GM12878 (cell line): ENCODE measurements around the gene SRL. TPM values are rescaled to one million over a fixed set of nuclear protein-coding genes. Genes with fewer than 3 reads are reported as not detected.

Experiments used
- ATAC-seq: fragments of 200-7000 bp; cut with Tn5 transposase; 3 replicates; pipeline ENCODE4 v1.9.1; 2020; ENCODE audit warnings: mild to moderate bottlenecking, moderate library complexity
- BruUV-seq: library from RNA; stranded (reverse); fragments of 400-500 nt; replicated peaks from 2 replicates; lab custom pipeline; 2021; lab: Mats Ljungman, UMichigan
- CTCF ChIA-PET: fragments of 300-600 bp; sonication (Branson Sonifier 250); formaldehyde crosslinking; extraction: SDS; loops from one replicate; lab custom pipeline; 2021; ENCODE audit warnings: inconsistent platforms; lab: Yijun Ruan, JAX
- POLR2A ChIA-PET: fragments of 350-600 bp; formaldehyde crosslinking; extraction: SDS; loops from one replicate; lab custom pipeline; 2021; ENCODE audit warnings: inconsistent platforms; lab: Charles Lee
- RAD21 ChIA-PET: fragments of 300-600 bp; sonication (Branson Sonifier 250); formaldehyde crosslinking; loops from one replicate; lab custom pipeline; 2023; ENCODE audit warnings: antibody characterized with exemption; ENCODE audit not compliant: unreplicated experiment; lab: Charles Lee
- SMC1A ChIA-PET: fragments of 300-600 bp; sonication (Branson Sonifier 250); formaldehyde crosslinking; loops from one replicate; lab custom pipeline; 2023; ENCODE audit not compliant: unreplicated experiment, uncharacterized antibody; lab: Charles Lee
- DNase-seq: peaks from one replicate; pipeline ENCODE4 v3.0.0-alpha.2; 2011; ENCODE audit warnings: low read depth, low spot score
- FAIRE-seq: peaks from 3 replicates; lab custom pipeline; 2011; peaks lifted over from hg19 to GRCh38; lab: Jason Lieb, UNC
- H2AFZ ChIP-seq: 2 replicates; pipeline ENCODE4 v1.6.0; 2011; ENCODE audit warnings: low read depth, low read length, control low read depth; ENCODE audit not compliant: control insufficient read depth
- H3K27ac ChIP-seq: 2 replicates; pipeline ENCODE4 v1.5.1; 2011; ENCODE audit warnings: control low read depth; ENCODE audit not compliant: control insufficient read depth, insufficient read depth
- H3K27me3 ChIP-seq, 2 experiments: replicated peaks in 1 of 2; 2 replicates each; pipeline versions ENCODE4 v1.6.0 to v1.6.1; 2011; ENCODE audit warnings: low read length in 1 of 2; ENCODE audit not compliant: control insufficient read depth in 2 of 2, insufficient read depth in 2 of 2
- H3K36me3 ChIP-seq, 2 experiments: 2 replicates each; pipeline ENCODE4 v1.5.1; 2011; ENCODE audit warnings: low read length in 1 of 2; ENCODE audit not compliant: control insufficient read depth in 2 of 2, insufficient read depth in 2 of 2
- H3K4me1 ChIP-seq: 2 replicates; pipeline ENCODE4 v1.6.1; 2011; ENCODE audit warnings: mild to moderate bottlenecking, low read length, moderate library complexity, mixed read lengths; ENCODE audit not compliant: control insufficient read depth, insufficient read depth
- H3K4me2 ChIP-seq: 2 replicates; pipeline ENCODE4 v1.6.0; 2011; ENCODE audit warnings: control low read depth; ENCODE audit not compliant: control insufficient read depth, insufficient read depth
- H3K4me3 ChIP-seq: fragments of 200-600 bp; sonication (generic); 2 replicates; pipeline ENCODE4 v1.5.1; 2016
- H3K79me2 ChIP-seq: 2 replicates; pipeline ENCODE4 v1.6.0; 2011; ENCODE audit warnings: low read length; ENCODE audit not compliant: control insufficient read depth, insufficient read depth
- H3K9ac ChIP-seq: 2 replicates; pipeline ENCODE4 v1.8.0; 2011; ENCODE audit warnings: low read length, control low read depth, mixed read lengths; ENCODE audit not compliant: control insufficient read depth, insufficient read depth
- H3K9me3 ChIP-seq: replicated peaks from 3 replicates; pipeline ENCODE4 v1.5.1; 2011; ENCODE audit warnings: mild to moderate bottlenecking, low read length; ENCODE audit not compliant: control insufficient read depth, insufficient read depth
- H4K20me1 ChIP-seq: 2 replicates; pipeline ENCODE4 v1.6.0; 2011; ENCODE audit not compliant: control insufficient read depth, insufficient read depth
- EZH2 ChIP-seq: IDR thresholded peaks from 2 replicates; pipeline ENCODE4 v1.6.1; 2012; ENCODE audit warnings: low read depth, mild to moderate bottlenecking, control low read depth, inconsistent platforms, low read length, borderline replicate concordance; ENCODE audit not compliant: control insufficient read depth
- NBN ChIP-seq: fragments of 450-650 bp; IDR thresholded peaks from 2 replicates; pipeline ENCODE4 v1.6.1; 2016
- NRF1 ChIP-seq: conservative IDR thresholded peaks from 2 replicates; pipeline ENCODE4 v1.6.1; 2011; ENCODE audit warnings: mild to moderate bottlenecking, low read depth, low read length, improper control_type of control experiment
- RBBP5 ChIP-seq: fragments of 200-600 bp; sonication (generic); conservative IDR thresholded peaks from 2 replicates; pipeline ENCODE4 v1.6.1; 2016
- ZNF384 ChIP-seq: IDR thresholded peaks from 2 replicates; pipeline ENCODE4 v1.6.1; 2012; ENCODE audit warnings: low read depth, mild to moderate bottlenecking, low read length, improper control_type of control experiment, borderline replicate concordance
- WGBS: methylation state at CpG from one replicate; pipeline ENCODE4 v1.1.6; 2016; ENCODE audit warnings: low lambda C conversion rate; ENCODE audit not compliant: insufficient replicate concordance, insufficient coverage; ENCODE audit errors: missing lambda C conversion rate; 5-methylcytosine and 5-hydroxymethylcytosine counted together
- in situ Hi-C: fragments of 300-500 bp; cut with MboI; formaldehyde crosslinking; loops from 9 replicates; pipeline ENCODE4 v1.14.3; 2018; ENCODE audit warnings: mixed read lengths
- intact Hi-C: fragments of 100-400 bp; cut with micrococcal nuclease; formaldehyde crosslinking; loops from one replicate; pipeline ENCODE4 v1.14.2; 2022; ENCODE audit not compliant: unreplicated experiment
- polyA plus RNA-seq, 11 experiments: library from polyadenylated mRNA; depleted of rRNA in 4 of 11; unstranded in 6 of 11; stranded (reverse) in 5 of 11; fragments of >200 nt; fragmentation: Nextera tagmentation in 4 of 11; fragmentation: Illumina TruSeq in 1 of 11; extraction: Ambion mirVana in 4 of 11; extraction: Trizol in 1 of 11; gene quantifications; 1 replicate in 1 of 11; 2 replicates in 10 of 11; pipeline versions ENCODE4 v1.2.1 to v1.2.3, GENCODE V29; 2011 to 2016; ENCODE audit warnings: inconsistent platforms in 2 of 11, missing spikeins in 2 of 11, low read depth in 1 of 11
- total RNA-seq, 4 experiments: library from RNA; depleted of rRNA in 3 of 4; stranded (reverse); fragments of >200 nt in 3 of 4; fragmentation: Illumina TruSeq in 1 of 4; extraction: Trizol in 1 of 4; gene quantifications; 2 replicates each; pipeline versions ENCODE4 v1.2.1 to v1.2.3, GENCODE V29; 2013 to 2021
- TF ChIP-seq, protein P1 (sequence below): IDR thresholded peaks from 2 replicates; pipeline ENCODE4 v1.6.1; 2012; ENCODE audit warnings: low read depth, low read length, improper control_type of control experiment

SRL gene
- total and polyA plus RNA-seq, 10 of the 15 experiments (the other 5 are each of a cell fraction or from before 2014, with no cell fraction given), result not detected

DNA sequence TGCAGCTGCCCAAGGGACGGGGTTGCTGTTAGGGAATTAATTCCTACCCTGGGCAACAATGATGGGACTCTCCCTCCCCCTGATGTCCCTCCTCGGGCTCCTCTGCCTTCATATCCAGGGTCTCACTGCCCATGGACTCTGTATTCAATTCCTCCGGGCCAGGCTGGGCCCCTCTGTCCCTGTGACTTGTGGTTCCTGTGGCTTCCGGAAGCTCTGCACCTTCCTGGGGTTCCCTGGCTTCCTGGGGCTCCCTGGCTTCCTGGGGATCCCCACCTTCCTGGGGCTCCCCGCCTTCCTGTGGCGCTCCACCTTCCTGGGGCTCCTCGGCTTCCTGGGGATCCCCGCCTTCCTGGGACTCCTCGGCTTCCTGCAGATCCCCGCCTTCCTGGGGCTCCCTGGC is 35.2 kb downstream of the SRL start:
- POLR2A ChIA-PET, result interaction anchor here (1.1 kb wide), 1 partner anchor 27 kb away, joined by 6 read pairs; no protein-coding TSS in a partner anchor
- BruUV-seq, result no TSS peak
- no peak overlapping the region for H2AFZ ChIP-seq
- no peak for TF ChIP-seq NRF1
- TF ChIP-seq, all 136 proteins: peak for 0
- ChIA-PET SMC1A (no interaction called here), RAD21 (interaction anchor here (0.6 kb wide), 1 partner anchor 351 kb away, joined by 3 read pairs; no protein-coding TSS in a partner anchor), CTCF (no interaction called here)
- no peak overlapping the region for H3K9ac ChIP-seq
- H4K20me1 ChIP-seq, result peaks cover 3% of the 10 kb centered on the region; the same call in 1 of the 2 replicates
- no peaks in the 10 kb centered on the region; a peak in 1 of 4 replicates for H3K27me3 ChIP-seq
- no peak for DNase-seq
- H3K4me1 ChIP-seq, result no peaks in the 10 kb centered on the region
- H3K36me3 ChIP-seq, result no peaks in the 10 kb centered on the region
- H3K4me2 ChIP-seq, result no peak overlapping the region
- no peak for FAIRE-seq
- intact Hi-C loops (loop anchor here (10.0 kb wide), 1 partner anchor 128 kb away; no protein-coding TSS in a partner anchor), in situ Hi-C loops (no loop called here)
- no peak overlapping the region for H3K27ac ChIP-seq
- no peaks in the 10 kb centered on the region for H3K9me3 ChIP-seq
- H3K4me3 ChIP-seq, result no peak overlapping the region
- no peak for ATAC-seq
- no peaks in the 10 kb centered on the region for H3K79me2 ChIP-seq
- WGBS, result 32% methylated on average over 10 of the region's 10 CpGs

DNA sequence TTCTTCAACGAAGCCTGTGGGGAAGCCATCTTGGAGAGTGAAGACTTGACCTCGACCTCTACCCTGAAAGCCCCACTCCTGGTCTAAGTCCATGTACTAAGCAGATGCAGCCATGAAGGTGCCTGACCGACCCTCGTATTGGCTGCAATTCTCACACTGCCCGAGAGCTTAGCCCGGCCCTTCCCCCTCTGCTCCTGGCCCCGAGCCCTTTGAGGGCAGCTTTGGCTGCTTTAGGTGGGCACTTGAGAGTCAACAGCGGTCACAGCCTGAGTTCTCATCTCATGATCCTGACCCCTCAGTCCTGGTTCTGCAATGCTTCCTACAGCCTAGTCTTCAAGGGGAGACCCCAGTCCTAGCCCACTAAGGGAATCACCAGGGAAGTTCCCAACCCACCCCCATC is 35.9 kb downstream of the SRL start:
- WGBS, result 16% methylated on average over 8 of the region's 8 CpGs
- Histone ChIP-seq H3K4me1 (no peaks in the 10 kb centered on the region), H3K36me3 (no peaks in the 10 kb centered on the region), H3K79me2 (no peaks in the 10 kb centered on the region), H3K9me3 (no peaks in the 10 kb centered on the region), H3K27ac (no peak overlapping the region), H3K27me3 (no peaks in the 10 kb centered on the region; a peak in 1 of 4 replicates), H4K20me1 (peaks cover 3% of the 10 kb centered on the region; the same call in 1 of the 2 replicates), H3K4me2 (no peak overlapping the region), H2AFZ (no peak overlapping the region), H3K9ac (no peak overlapping the region), H3K4me3 (no peak overlapping the region)
- in situ Hi-C loops (no loop called here), intact Hi-C loops (loop anchor here (10.0 kb wide), 1 partner anchor 129 kb away; no protein-coding TSS in a partner anchor)
- ChIA-PET SMC1A (no interaction called here), RAD21 (interaction anchor here (0.6 kb wide), 1 partner anchor 352 kb away, joined by 3 read pairs; no protein-coding TSS in a partner anchor), CTCF (no interaction called here), POLR2A (interaction anchor here (1.1 kb wide), 1 partner anchor 28 kb away, joined by 6 read pairs; no protein-coding TSS in a partner anchor)
- ATAC-seq (no peak), DNase-seq (no peak), FAIRE-seq (no peak)
- no TSS peak for BruUV-seq
- TF ChIP-seq RBBP5 (no peak), EZH2 (no peak), ZNF384 (no peak), NBN (no peak)
- TF ChIP-seq, protein P1, sequence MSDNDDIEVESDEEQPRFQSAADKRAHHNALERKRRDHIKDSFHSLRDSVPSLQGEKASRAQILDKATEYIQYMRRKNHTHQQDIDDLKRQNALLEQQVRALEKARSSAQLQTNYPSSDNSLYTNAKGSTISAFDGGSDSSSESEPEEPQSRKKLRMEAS, result no peak
